Stimulated activated CD4-positive, alpha-beta T cell treated with anti-CD3 and anti-CD28 coated beads, Interleukin-1b, Interleukin-23, amount 100 ng/mL, for 24 hours (primary cell): ENCODE results near the gene SCN9A.
"Not testable (repeated sequence)": the region's sequence is repeated elsewhere in the genome, so short reads cannot be mapped to it uniquely, and the experiment has no call there.

Source experiments
- DNase-seq, 4 experiments: peaks; one replicate each; pipeline ENCODE4 v3.0.0-alpha.2; 2020; ENCODE audit warnings: low read depth in 4 of 4, low spot score in 1 of 4

Gene SCN9A

GRCh38 chr2:166249318-166249717 lies 126.4 kb downstream of the SCN9A start:
- DNase-seq: no peak

- DNase-seq: no peak
Measured at GRCh38 chr2:166246901-166247300, 128.8 kb downstream of the SCN9A start.

- no peak for DNase-seq
Measured at GRCh38 chr2:166242309-166242708, 133.4 kb downstream of the SCN9A start.

- no peak for DNase-seq
Measured at GRCh38 chr2:166240387-166241313, 135.1 kb downstream of the SCN9A start.

GRCh38 chr2:166239548-166239947 lies 136.2 kb downstream of the SCN9A start:
- no peak for DNase-seq

GRCh38 chr2:166238176-166238575 lies 137.6 kb downstream of the SCN9A start:
- DNase-seq: no peak

- DNase-seq: no peak
Measured at GRCh38 chr2:166234112-166234846, 141.5 kb downstream of the SCN9A start.

GRCh38 chr2:166233244-166233643 lies 142.5 kb downstream of the SCN9A start:
- no peak for DNase-seq

GRCh38 chr2:166230724-166231070 lies 145.0 kb downstream of the SCN9A start:
- DNase-seq: no peak

- DNase-seq: no peak
Measured at GRCh38 chr2:166230024-166230723, 145.6 kb downstream of the SCN9A start.

GRCh38 chr2:166229678-166230023 lies 146.1 kb downstream of the SCN9A start:
- DNase-seq: no peak

- no peak for DNase-seq
Measured at GRCh38 chr2:166224197-166224596, 151.5 kb downstream of the SCN9A start.

GRCh38 chr2:166223298-166223697 lies 152.4 kb downstream of the SCN9A start:
- no peak for DNase-seq

- no peak for DNase-seq
Measured at GRCh38 chr2:166211079-166211478, 164.7 kb downstream of the SCN9A start.

- not testable (repeated sequence) for DNase-seq
Measured at GRCh38 chr2:166209944-166210343, 165.8 kb downstream of the SCN9A start.

GRCh38 chr2:166209367-166209766 lies 166.4 kb downstream of the SCN9A start:
- DNase-seq: not testable (repeated sequence)

- DNase-seq: not testable (repeated sequence)
Measured at GRCh38 chr2:166206153-166206552, 169.6 kb downstream of the SCN9A start.

- no peak for DNase-seq
Measured at GRCh38 chr2:166202778-166203177, 173.0 kb downstream of the SCN9A start.

- DNase-seq: no peak
Measured at GRCh38 chr2:166197446-166197845, 178.3 kb downstream of the SCN9A start.

GRCh38 chr2:166193407-166193806 lies 182.3 kb downstream of the SCN9A start:
- DNase-seq: no peak

- DNase-seq: no peak
Measured at GRCh38 chr2:166188084-166188483, 187.7 kb downstream of the SCN9A start.

- DNase-seq: no peak
Measured at GRCh38 chr2:166184789-166185188, 191.0 kb downstream of the SCN9A start.
